CD4-positive, alpha-beta T cell treated with Interleukin-1 beta for 1 hour (primary cell): Measurements from ENCODE around the gene DQX1.

Experiments
- DNase-seq, 2 donors: peaks; one replicate each; pipeline ENCODE4 v3.0.0-alpha.2; 2020 to 2022

The DQX1 gene

GRCh38 chr2:74554820-74555531 lies 28.9 kb upstream of the DQX1 start:
- DNase-seq = peak; percentile 38 to 41

GRCh38 chr2:74553892-74554819 lies 28.1 kb upstream of the DQX1 start, which contains the start of the genes DOK1 and LOXL3:
DOK1 (plus strand) TSS chr2:74554720; CDS start chr2:74554755, 35 bp downstream.
LOXL3 (minus strand) TSS chr2:74553942; CDS start chr2:74552634, 1,308 bp downstream.
- DNase-seq = peak; percentile 80 to 86

- DNase-seq = no peak
Observed at GRCh38 chr2:74552914-74553811, 27.1 kb upstream of the DQX1 start.

- no peak for DNase-seq
Observed at GRCh38 chr2:74551942-74552913, 26.2 kb upstream of the DQX1 start.

GRCh38 chr2:74551530-74551929 lies 25.5 kb upstream of the DQX1 start:
- DNase-seq = no peak

GRCh38 chr2:74550231-74550630 lies 24.2 kb upstream of the DQX1 start:
- DNase-seq = no peak

- no peak for DNase-seq
Observed at GRCh38 chr2:74548900-74549826, 23.1 kb upstream of the DQX1 start.

- no peak for DNase-seq
Observed at GRCh38 chr2:74548285-74548899, 22.4 kb upstream of the DQX1 start.

GRCh38 chr2:74546004-74546403 lies 20.0 kb upstream of the DQX1 start:
- DNase-seq = no peak

- DNase-seq = no peak
Observed at GRCh38 chr2:74544634-74545033, 18.6 kb upstream of the DQX1 start.

GRCh38 chr2:74542978-74543377 lies 16.9 kb upstream of the DQX1 start:
- no peak for DNase-seq

GRCh38 chr2:74540291-74540690 lies 14.3 kb upstream of the DQX1 start:
- no peak for DNase-seq

GRCh38 chr2:74538881-74539339 lies 12.9 kb upstream of the DQX1 start:
- no peak for DNase-seq

- no peak for DNase-seq
Observed at GRCh38 chr2:74537140-74537539, 11.1 kb upstream of the DQX1 start.

- DNase-seq = no peak
Observed at GRCh38 chr2:74536166-74536950, 10.3 kb upstream of the DQX1 start.

GRCh38 chr2:74535440-74535965 lies 9.5 kb upstream of the DQX1 start:
- no peak for DNase-seq

GRCh38 chr2:74534411-74534810 lies 8.4 kb upstream of the DQX1 start:
- DNase-seq = no peak

GRCh38 chr2:74533464-74533863 lies 7.4 kb upstream of the DQX1 start:
- DNase-seq = no peak

- DNase-seq = peak in 1 of 2 donors; percentile 59
Observed at GRCh38 chr2:74532222-74532621, 6.2 kb upstream of the DQX1 start.
